Kidney epithelial cell (primary cell): Measurements from ENCODE around the gene EPHB1. TPM values are rescaled to one million over a fixed set of nuclear protein-coding genes. Genes with fewer than 3 reads are reported as not detected.

Experiments used
- DNase-seq: peaks from one replicate; pipeline ENCODE4 v3.0.0-alpha.2; 2010; ENCODE audit warnings: low read depth
- H3K27me3 ChIP-seq: 2 replicates; pipeline ENCODE4 v1.6.0; 2011; ENCODE audit warnings: low read length; ENCODE audit not compliant: control insufficient read depth, insufficient read depth
- H3K36me3 ChIP-seq: 2 replicates; pipeline ENCODE4 v1.5.1; 2011; ENCODE audit warnings: low read length; ENCODE audit not compliant: control insufficient read depth, insufficient read depth
- H3K4me3 ChIP-seq: 2 replicates; pipeline ENCODE4 v1.5.1; 2011; ENCODE audit warnings: low read depth, mild to moderate bottlenecking, control low read depth, low read length
- total RNA-seq: library from RNA; depleted of rRNA; stranded (reverse); fragments of >200 nt; gene quantifications from 2 replicates; pipeline ENCODE4 v1.2.3, GENCODE V29; 2015
- TF ChIP-seq, protein P1 (sequence below): IDR thresholded peaks from 2 replicates; pipeline ENCODE4 v1.5.1; 2011; ENCODE audit warnings: mild to moderate bottlenecking, moderate library complexity, low read length, control low read depth, inconsistent platforms; ENCODE audit not compliant: insufficient read depth, poor library complexity, severe bottlenecking

Gene EPHB1
- total RNA-seq, 1 donor from 2014 or later: 10.8 TPM

DNA sequence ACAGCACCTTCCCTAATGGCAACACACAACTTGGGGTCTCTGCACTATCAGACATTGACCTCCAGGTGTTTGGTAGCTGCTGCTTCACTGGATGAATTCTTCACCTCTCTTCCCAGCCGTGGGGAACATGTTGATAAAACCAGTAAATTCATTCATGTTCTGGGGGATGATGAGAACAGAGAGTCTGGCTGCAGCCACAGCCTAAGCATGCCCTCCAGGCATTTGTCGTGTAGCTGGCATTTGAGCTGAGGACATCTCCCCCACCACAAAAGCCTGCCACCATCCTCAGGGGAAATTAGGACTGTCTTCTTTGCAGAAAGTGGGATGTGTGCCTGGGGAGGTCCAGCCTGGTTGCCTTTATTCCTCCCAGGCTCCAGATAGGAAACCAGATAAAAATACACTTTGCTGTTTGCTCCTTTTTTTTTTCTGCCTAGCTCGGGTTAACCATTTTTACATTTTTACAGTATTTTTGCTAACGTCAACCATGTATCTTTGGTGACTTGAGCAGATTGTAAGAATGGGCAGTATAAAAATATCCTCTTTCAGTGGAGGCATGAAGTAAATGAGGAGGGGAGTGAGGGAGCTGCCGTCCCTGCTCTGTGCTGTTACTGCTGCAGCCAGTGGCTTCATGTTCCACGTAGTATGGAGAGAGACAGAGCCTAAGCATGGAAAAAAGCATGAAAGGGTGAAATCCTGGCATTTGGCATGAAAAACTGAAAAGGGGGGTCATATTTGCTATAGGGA is 444.0 kb downstream of the EPHB1 start:
- peaks cover 2% of the 10 kb centered on the region for H3K27me3 ChIP-seq
- TF ChIP-seq, protein P1, sequence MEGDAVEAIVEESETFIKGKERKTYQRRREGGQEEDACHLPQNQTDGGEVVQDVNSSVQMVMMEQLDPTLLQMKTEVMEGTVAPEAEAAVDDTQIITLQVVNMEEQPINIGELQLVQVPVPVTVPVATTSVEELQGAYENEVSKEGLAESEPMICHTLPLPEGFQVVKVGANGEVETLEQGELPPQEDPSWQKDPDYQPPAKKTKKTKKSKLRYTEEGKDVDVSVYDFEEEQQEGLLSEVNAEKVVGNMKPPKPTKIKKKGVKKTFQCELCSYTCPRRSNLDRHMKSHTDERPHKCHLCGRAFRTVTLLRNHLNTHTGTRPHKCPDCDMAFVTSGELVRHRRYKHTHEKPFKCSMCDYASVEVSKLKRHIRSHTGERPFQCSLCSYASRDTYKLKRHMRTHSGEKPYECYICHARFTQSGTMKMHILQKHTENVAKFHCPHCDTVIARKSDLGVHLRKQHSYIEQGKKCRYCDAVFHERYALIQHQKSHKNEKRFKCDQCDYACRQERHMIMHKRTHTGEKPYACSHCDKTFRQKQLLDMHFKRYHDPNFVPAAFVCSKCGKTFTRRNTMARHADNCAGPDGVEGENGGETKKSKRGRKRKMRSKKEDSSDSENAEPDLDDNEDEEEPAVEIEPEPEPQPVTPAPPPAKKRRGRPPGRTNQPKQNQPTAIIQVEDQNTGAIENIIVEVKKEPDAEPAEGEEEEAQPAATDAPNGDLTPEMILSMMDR: no peak
- H3K36me3 ChIP-seq: no peaks in the 10 kb centered on the region
- H3K4me3 ChIP-seq: no peak overlapping the region
- no peak for DNase-seq

DNA sequence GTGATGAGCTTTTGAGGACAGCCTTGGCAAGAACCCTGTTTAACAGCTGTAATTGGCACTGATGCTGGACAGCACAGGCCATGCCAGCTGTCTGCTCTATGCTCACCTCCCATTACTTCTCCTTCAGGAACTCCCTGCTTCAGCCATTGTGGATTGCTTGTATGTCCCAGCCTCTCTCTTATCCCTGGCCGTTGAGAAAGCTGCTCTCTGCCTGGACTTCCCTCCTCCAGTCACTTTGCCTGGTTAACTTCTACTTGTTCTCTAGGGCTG is 444.5 kb downstream of the EPHB1 start:
- H3K27me3 ChIP-seq: peaks cover 2% of the 10 kb centered on the region
- H3K36me3 ChIP-seq: no peaks in the 10 kb centered on the region
- TF ChIP-seq, protein P1: no peak
- no peak overlapping the region for H3K4me3 ChIP-seq
- no peak for DNase-seq

- TF ChIP-seq, protein P1: peak; percentile 6
- no peaks in the 10 kb centered on the region for H3K36me3 ChIP-seq
- H3K4me3 ChIP-seq: no peak overlapping the region
- H3K27me3 ChIP-seq: peaks cover 2% of the 10 kb centered on the region
- DNase-seq: no peak
Measured at GRCh38 chr3:135240426-135240825, 445.4 kb downstream of the EPHB1 start.

DNA sequence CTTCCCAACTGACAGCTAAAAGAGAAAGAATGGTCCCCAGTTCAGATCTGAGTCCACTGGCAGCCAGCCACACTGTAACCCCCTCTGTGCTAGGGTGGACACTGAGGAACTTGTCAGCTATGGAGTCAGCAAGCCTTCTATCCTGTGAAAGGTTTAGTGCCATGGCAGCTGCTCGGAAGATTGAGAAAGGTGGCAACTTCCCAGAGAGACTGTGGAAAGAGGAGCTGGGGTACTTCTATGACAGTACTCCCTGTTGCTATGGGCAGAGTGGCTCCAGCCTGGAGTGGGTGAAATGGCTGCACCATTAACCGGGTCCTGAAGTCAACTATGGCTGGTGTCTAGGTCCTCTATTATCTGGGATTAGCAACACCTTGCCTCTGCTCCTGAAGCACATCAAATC is 447.2 kb downstream of the EPHB1 start:
- TF ChIP-seq, protein P1: no peak
- DNase-seq: no peak
- Histone ChIP-seq H3K36me3 (no peaks in the 10 kb centered on the region), H3K27me3 (peaks cover 2% of the 10 kb centered on the region), H3K4me3 (no peak overlapping the region)

- Histone ChIP-seq H3K4me3 (no peak overlapping the region), H3K27me3 (no peaks in the 10 kb centered on the region), H3K36me3 (no peaks in the 10 kb centered on the region)
- TF ChIP-seq, protein P1: no peak
- DNase-seq: no peak
Measured at GRCh38 chr3:135243616-135244015, 448.6 kb downstream of the EPHB1 start.

- Histone ChIP-seq H3K4me3 (no peak overlapping the region), H3K27me3 (no peaks in the 10 kb centered on the region), H3K36me3 (no peaks in the 10 kb centered on the region)
- TF ChIP-seq, protein P1: no peak
- DNase-seq: no peak
Measured at GRCh38 chr3:135246027-135246426, 451.0 kb downstream of the EPHB1 start.
